Camera-type eye (tissue), 1 donor: ENCODE results near the gene PRKD3. TPM values are rescaled to one million over a fixed set of nuclear protein-coding genes. Genes with fewer than 3 reads are reported as not detected.

Source experiments
- total RNA-seq: library from RNA; depleted of rRNA; stranded (reverse); fragments of >200 nt; gene quantifications from one replicate; pipeline ENCODE4 v1.2.3, GENCODE V29; 2014

PRKD3 gene
- 84.2 TPM for total RNA-seq

GRCh38 chr2:37324786-37325624 is at the start of gene PRKD3:
TSS of gene PRKD3 (minus strand) at chr2:37324833. CDS start at chr2:37316524, 8,309 bp downstream.

GRCh38 chr2:37344453-37345361 is 20.1 kb upstream of the PRKD3 start, which contains the start of gene QPCT:
TSS of gene QPCT (plus strand) at chr2:37344630. CDS start at chr2:37344732, 102 bp downstream.

Other genes with a start within 250 kb of the PRKD3 start
- gene HEATR5B, start 240.5 kb downstream of the PRKD3 start, total RNA-seq: 73.4 TPM
- gene GPATCH11, start 240.3 kb downstream of the PRKD3 start, total RNA-seq: 17.2 TPM
- gene EIF2AK2, start 167.9 kb downstream of the PRKD3 start, total RNA-seq: 51.0 TPM
- gene SULT6B1, start 136.2 kb downstream of the PRKD3 start, total RNA-seq: not detected
- gene CEBPZOS, start 128.3 kb downstream of the PRKD3 start, total RNA-seq: 25.3 TPM
- gene CEBPZ, start 93.2 kb downstream of the PRKD3 start, total RNA-seq: 65.3 TPM
- 41.9 TPM for gene NDUFAF7, start 93.2 kb downstream of the PRKD3 start, total RNA-seq
- gene QPCT, start 19.8 kb upstream of the PRKD3 start, total RNA-seq: 12.0 TPM